Osteocyte (in vitro differentiated cells): Measurements from ENCODE around the gene CNST. TPM values are rescaled to one million over a fixed set of nuclear protein-coding genes. Genes with fewer than 3 reads are reported as not detected.
A peak's percentile ranks its signal among the peaks of the same experiment; 100 is the strongest.
"Not testable (repeated sequence)": the region's sequence is repeated elsewhere in the genome, so short reads cannot be mapped to it uniquely, and the experiment has no call there.

Source experiments
- DNase-seq: peaks from one replicate; pipeline ENCODE4 v3.0.0; 2021; ENCODE audit warnings: mixed read lengths; ENCODE audit not compliant: unreplicated experiment; ENCODE audit errors: extremely low spot score
- H3K27ac Mint-ChIP-seq: one replicate; pipeline ENCODE4 v1.8.0; 2021; ENCODE audit warnings: mild to moderate bottlenecking, mixed read lengths; ENCODE audit not compliant: unreplicated experiment
- H3K27me3 Mint-ChIP-seq: one replicate; pipeline ENCODE4 v1.8.0; 2021; ENCODE audit warnings: mixed read lengths; ENCODE audit not compliant: unreplicated experiment
- H3K36me3 Mint-ChIP-seq: one replicate; pipeline ENCODE4 v1.8.0; 2021; ENCODE audit warnings: mixed read lengths; ENCODE audit not compliant: unreplicated experiment
- H3K4me1 Mint-ChIP-seq: one replicate; pipeline ENCODE4 v1.8.0; 2021; ENCODE audit warnings: mixed read lengths; ENCODE audit not compliant: unreplicated experiment
- H3K4me3 Mint-ChIP-seq: one replicate; pipeline ENCODE4 v1.8.0; 2021; ENCODE audit warnings: mild to moderate bottlenecking, moderate library complexity, mixed read lengths; ENCODE audit not compliant: unreplicated experiment
- H3K9me3 Mint-ChIP-seq: one replicate; pipeline ENCODE4 v1.8.0; 2021; ENCODE audit warnings: mixed read lengths; ENCODE audit not compliant: unreplicated experiment
- total RNA-seq: library from RNA; stranded (reverse); gene quantifications from 2 replicates; pipeline ENCODE4 v1.2.1, GENCODE V29; 2021
- TF ChIP-seq, protein P1 (sequence below): fragments of 200-600 bp; sonication (generic); IDR thresholded peaks from 2 replicates; pipeline ENCODE4 v1.5.0; 2021; ENCODE audit warnings: antibody characterized with exemption, mild to moderate bottlenecking, moderate library complexity

The CNST gene
- total RNA-seq, 1 donor from 2014 or later, result 26.8 TPM

DNA sequence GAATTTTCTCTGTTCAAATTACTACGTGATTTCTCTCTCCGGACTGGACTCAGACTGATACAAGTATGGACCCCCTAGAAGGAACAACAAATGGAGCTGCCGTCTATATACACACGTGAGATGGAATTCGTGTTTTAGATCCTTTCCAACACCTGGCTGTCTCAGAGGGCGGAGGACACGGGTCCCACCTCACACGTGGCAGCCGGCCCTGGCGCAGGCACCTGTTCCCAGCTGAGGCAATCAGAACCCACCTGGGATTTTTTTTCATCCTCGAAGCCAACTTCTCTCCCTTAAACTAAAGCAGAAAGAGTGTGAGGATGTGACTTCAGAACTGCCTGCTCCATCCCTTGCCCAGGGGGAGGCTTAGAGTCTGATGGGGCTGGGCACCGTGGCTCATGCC, 123.8 kb downstream of the CNST start:
- peaks cover 4% of the 10 kb centered on the region for H3K36me3 Mint-ChIP-seq
- H3K27me3 Mint-ChIP-seq, result no peaks in the 10 kb centered on the region
- no peak overlapping the region for H3K27ac Mint-ChIP-seq
- DNase-seq, result no peak
- TF ChIP-seq, protein P1, sequence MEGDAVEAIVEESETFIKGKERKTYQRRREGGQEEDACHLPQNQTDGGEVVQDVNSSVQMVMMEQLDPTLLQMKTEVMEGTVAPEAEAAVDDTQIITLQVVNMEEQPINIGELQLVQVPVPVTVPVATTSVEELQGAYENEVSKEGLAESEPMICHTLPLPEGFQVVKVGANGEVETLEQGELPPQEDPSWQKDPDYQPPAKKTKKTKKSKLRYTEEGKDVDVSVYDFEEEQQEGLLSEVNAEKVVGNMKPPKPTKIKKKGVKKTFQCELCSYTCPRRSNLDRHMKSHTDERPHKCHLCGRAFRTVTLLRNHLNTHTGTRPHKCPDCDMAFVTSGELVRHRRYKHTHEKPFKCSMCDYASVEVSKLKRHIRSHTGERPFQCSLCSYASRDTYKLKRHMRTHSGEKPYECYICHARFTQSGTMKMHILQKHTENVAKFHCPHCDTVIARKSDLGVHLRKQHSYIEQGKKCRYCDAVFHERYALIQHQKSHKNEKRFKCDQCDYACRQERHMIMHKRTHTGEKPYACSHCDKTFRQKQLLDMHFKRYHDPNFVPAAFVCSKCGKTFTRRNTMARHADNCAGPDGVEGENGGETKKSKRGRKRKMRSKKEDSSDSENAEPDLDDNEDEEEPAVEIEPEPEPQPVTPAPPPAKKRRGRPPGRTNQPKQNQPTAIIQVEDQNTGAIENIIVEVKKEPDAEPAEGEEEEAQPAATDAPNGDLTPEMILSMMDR, result no peak
- H3K4me1 Mint-ChIP-seq, result peaks cover 12% of the 10 kb centered on the region
- peak overlapping the region; percentile 51 for H3K4me3 Mint-ChIP-seq
- H3K9me3 Mint-ChIP-seq, result peaks cover 5% of the 10 kb centered on the region

GRCh38 chr1:246691622-246692495, 125.6 kb downstream of the CNST start:
- Mint-ChIP-seq H3K27ac (no peak overlapping the region), H3K9me3 (peaks cover 5% of the 10 kb centered on the region), H3K27me3 (no peaks in the 10 kb centered on the region), H3K36me3 (peaks cover 4% of the 10 kb centered on the region), H3K4me1 (peaks cover 13% of the 10 kb centered on the region), H3K4me3 (no peak overlapping the region)
- TF ChIP-seq, protein P1, result no peak
- DNase-seq, result no peak

GRCh38 chr1:246694213-246694895, 128.1 kb downstream of the CNST start:
- H3K9me3 Mint-ChIP-seq, H3K36me3 Mint-ChIP-seq, H3K4me3 Mint-ChIP-seq, H3K27me3 Mint-ChIP-seq, H3K27ac Mint-ChIP-seq, DNase-seq: not testable (repeated sequence)
- peaks cover 18% of the 10 kb centered on the region for H3K4me1 Mint-ChIP-seq

DNA sequence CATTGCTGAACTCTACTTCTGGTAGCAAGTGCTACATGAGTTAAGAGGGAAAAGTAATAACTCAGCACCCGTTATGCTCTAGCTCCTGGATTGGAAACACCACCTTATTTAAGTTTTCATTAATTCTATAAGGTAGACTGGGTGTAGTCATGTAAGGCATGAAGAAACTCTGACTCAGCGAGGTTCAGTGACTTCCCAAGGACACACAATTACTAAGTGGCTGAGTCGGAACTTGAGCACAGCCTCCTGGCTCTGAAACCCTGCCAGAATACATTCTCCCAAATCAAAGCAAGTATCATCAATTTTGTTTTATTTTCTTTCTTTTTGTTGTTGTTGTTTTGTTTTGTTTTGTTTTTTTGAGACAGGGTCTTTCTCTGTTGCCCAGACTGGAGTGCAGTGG, 128.9 kb downstream of the CNST start:
- no peaks in the 10 kb centered on the region for H3K27me3 Mint-ChIP-seq
- H3K9me3 Mint-ChIP-seq, result peaks cover 5% of the 10 kb centered on the region
- H3K27ac Mint-ChIP-seq, result no peak overlapping the region
- TF ChIP-seq, protein P1, result no peak
- H3K4me3 Mint-ChIP-seq, result no peak overlapping the region
- DNase-seq, result no peak
- peaks cover 13% of the 10 kb centered on the region for H3K4me1 Mint-ChIP-seq
- peaks cover 4% of the 10 kb centered on the region for H3K36me3 Mint-ChIP-seq

DNA sequence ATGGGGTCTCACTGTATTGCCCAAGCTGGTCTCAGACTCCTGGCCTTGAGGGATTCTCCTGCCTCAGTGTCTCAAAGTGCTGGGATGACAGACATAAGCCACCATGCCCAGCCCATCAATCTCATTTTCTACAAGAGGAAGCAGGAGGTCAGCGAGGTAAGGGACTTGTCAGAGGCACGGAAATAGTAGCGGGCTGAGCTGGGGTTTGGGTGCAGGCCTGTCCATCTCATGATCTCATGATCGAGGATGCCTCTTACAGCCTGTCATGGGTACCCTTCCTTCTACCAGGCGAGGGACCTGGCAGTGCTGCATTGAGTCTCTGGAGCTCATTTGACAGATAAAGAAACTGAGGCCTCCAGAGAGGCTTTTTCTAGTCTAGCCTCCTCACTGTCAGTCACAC, 129.4 kb downstream of the CNST start:
- H3K27me3 Mint-ChIP-seq, result no peaks in the 10 kb centered on the region
- H3K4me3 Mint-ChIP-seq, result no peak overlapping the region
- no peak for DNase-seq
- TF ChIP-seq, protein P1, result no peak
- peaks cover 13% of the 10 kb centered on the region for H3K4me1 Mint-ChIP-seq
- peaks cover 4% of the 10 kb centered on the region for H3K36me3 Mint-ChIP-seq
- H3K27ac Mint-ChIP-seq, result no peak overlapping the region
- peaks cover 5% of the 10 kb centered on the region for H3K9me3 Mint-ChIP-seq
